Uterine smooth muscle cell (primary cell): Measurements from ENCODE around the gene UHRF1. TPM values are rescaled to one million over a fixed set of nuclear protein-coding genes. Genes with fewer than 3 reads are reported as not detected.

Experiments used
- total RNA-seq: library from RNA; depleted of rRNA; stranded (reverse); fragments of >200 nt; gene quantifications from 2 replicates; pipeline ENCODE4 v1.2.3, GENCODE V29; 2014

The UHRF1 gene
- total RNA-seq, result 35.4 and 127 TPM in 2 replicates

DNA sequence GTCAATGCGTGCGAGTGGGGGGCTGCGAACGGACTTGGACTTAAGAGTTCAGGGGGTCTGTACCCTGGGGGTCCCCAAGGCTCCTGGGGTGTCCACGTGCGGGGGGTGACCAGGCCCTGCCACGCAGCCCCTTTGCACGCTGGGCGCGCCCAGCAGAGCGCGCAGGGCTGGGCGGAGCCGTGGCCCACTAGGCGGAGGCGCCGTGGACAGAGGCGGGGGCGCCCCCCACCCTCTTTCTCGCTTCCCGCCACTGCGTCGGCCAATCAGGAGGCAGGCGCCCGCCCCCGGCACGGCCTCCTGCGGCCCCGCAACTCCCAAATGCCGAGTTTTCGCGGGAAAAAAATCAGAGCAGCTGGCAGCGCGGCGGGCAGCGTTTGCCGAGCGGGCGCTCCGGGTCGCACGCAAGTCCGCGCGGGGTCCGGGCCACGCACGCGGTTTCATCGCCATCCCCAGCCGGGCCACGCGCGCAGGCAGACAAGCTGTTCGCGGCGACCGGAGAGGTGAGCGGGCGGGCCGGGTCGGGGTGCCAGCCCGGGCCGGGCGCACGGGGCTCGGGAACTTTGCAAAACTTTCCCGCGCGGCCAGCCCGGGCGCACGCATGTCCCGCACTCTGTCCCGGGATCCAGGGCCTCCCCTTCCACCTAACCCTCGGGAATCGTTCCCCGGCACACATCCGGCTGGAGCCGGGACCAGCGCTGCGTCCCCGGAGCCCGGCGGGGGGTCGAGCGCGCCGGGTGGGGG lies at the start of gene UHRF1:
Gene UHRF1, plus strand, starts transcription at position 346 of the 741 bp plus-strand sequence. CDS start 1,385 bp downstream, outside the sequence.

DNA sequence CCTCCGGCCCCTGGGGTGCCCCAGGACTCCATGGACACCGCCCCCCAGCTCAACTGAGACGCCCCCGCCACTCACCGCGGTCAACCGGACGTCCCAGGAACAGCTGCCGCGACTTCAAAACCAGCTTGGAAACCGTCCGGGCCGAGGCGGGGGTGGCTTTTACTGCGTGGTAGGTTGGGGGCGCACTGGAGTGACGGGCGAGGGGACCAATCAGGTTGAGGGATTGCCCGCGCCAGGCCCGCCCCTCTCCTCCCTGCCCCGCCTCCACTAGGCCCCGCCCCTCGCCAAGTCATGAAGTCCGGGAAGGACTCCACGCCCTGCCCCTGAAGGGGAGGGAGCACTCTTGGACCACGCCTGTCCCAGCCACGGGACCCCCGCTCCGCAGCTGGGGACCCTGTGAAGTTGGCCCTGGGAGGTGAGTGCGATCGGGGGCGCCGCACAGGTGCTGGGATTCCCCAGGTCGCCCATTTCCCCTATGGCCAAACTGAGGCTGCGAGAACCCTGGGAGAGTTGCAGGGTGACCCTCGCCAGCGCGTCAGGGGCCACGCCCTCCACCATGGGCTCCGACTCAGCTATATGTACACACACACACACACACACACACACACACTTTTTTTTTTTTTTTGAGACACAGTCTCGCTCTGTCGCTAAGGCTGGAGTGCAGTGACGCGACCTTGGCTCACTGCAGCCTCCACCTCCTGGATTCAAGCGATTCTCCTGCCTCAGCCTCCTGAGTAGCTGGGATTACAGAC lies 41.6 kb upstream of the UHRF1 start, which contains the start of gene PLIN3:
Gene PLIN3, minus strand, starts transcription at position 134 of the 752 bp plus-strand sequence. CDS start 6,273 bp downstream, outside the sequence.

DNA sequence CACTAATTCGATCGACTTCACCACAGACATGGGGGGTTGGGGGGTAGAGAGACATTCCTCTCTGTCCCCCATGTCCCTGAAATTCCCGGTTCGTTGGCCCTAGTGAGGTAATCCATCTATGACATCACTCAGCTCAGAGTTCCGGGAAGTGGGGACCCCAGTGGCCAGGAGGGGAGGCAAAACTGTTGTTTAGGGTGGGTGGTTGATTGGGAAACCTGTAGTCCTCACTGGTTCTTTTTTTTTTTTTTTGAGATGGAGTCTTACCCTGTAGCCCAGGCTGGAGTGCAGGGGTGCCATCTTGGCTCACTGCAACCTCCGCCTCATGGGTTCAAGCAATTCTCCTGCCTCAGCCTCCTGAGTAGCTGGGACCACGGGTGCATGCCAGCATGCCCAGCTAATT lies 6.5 kb upstream of the UHRF1 start, which contains the start of gene ARRDC5:
Gene ARRDC5, minus strand, starts transcription at position 101 of the 400 bp plus-strand sequence. Its CDS starts 71 bp downstream, at position 30.

DNA sequence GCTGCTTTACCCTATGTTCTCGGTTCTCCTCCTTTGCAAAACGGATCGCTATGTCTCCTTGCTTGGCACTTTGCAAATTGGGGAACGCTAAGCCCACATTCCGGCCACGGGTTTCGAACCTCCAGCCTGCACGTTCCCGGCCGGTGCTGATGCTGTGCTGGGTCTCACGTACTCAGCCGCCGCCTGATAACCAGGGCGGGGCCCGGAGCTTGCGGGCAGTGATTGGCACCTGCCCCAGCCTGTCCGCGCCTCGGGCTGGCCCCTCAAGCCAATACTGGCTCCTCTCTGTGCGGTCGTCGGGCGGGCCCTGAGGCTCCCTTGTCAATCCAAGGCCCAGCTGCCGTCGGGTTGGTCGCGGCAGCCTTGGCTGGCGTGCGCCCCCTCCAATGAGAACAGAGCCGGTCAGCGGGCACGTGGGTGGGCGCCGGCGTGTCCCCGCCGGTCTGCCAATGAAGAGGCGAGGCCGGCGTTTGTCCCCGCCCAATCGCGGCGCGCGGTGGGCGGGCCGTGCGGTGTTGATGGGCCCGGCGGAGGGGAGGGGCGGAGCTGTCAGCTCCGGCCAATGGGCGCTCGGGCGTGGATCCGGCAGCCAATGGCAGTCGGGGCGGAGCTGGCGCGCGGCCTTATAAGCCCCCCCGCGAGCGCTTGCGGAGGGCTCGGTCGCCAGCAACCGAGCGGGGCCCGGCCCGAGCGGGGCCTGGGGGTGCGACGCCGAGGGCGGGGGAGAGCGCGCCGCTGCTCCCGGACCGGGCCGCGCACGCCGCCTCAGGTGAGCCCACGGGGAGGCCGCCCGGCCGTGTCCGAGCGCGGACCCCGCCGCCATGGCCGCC lies 59.4 kb downstream of the UHRF1 start, which contains the start of gene KDM4B:
Gene KDM4B, plus strand, starts transcription at position 652 of the 830 bp plus-strand sequence. CDS start 63,778 bp downstream, outside the sequence.

Other genes with a start within 250 kb of the UHRF1 start
- 235 and 323 TPM in 2 replicates for gene MYDGF, start 239.2 kb upstream of the UHRF1 start, total RNA-seq
- 36.4 and 48.0 TPM in 2 replicates for gene DPP9, start 185.7 kb upstream of the UHRF1 start, total RNA-seq
- 11.9 and 13.7 TPM in 2 replicates for gene FEM1A, start 117.8 kb upstream of the UHRF1 start, total RNA-seq
- 2.8 and 3.5 TPM in 2 replicates for gene TICAM1, start 77.8 kb upstream of the UHRF1 start, total RNA-seq
- 299 and 426 TPM in 2 replicates for gene PLIN3, start 41.8 kb upstream of the UHRF1 start, total RNA-seq
- not detected in 2 replicates for gene ARRDC5, start 6.6 kb upstream of the UHRF1 start, total RNA-seq
- gene KDM4B, start 59.6 kb downstream of the UHRF1 start, total RNA-seq, result 11.7 and 19.5 TPM in 2 replicates